Measurements from ENCODE around the gene MMP17.

The MMP17 gene

DNA sequence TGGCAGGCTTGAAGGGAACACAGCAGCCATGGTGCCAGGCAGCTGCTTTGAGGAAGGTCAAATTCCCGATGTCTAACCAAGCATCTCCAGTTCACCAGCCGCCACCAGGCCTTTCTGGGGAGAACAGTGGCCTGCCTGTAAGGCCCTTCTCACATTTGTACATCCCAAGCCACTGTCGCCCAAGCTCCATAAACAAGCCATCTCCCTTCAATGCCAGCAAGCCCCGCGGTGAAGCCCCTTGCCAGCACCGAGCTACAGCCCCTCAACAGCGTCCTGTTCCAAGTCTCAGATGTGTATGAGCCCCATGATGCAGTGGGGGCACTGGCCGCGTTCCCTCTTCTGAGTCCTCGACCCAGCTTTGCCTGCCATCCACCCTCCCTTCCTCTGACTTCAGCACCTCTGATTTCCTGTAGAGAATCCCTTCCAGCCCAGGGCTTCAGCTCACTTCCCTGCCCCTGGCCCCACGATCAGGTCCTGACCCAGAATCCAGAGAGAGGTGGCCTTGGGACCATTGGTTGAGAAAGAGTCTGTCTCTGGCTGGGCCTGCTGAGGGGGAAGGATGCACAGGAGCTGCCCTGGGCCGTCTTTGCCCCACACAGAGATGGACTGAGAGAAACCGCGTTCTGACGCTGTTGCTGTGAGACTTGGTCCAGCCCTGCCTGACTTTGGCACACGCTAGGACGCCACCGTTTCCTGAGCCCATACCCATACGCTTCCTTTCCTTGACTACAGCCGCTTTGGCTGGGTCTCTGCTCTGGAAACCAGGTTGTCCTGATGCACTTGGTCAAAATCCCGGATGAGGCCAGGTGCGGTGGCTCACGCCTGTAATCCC is 1.9 kb upstream of the MMP17 start:
- Histone ChIP-seq H3K9ac (ENCODE audit: low read length) (no peak overlapping the region), H3K4me2 (ENCODE audit: low read length) (no peak overlapping the region), H4K20me1 (ENCODE audit: insufficient read depth, low read length) (no peaks in the 10 kb centered on the region), H3K4me3 (ENCODE audit: low read depth, low read length, poor library complexity, severe bottlenecking) (no peak overlapping the region), H3K4me1 (ENCODE audit: insufficient read depth, low read length, severe bottlenecking) (no peaks in the 10 kb centered on the region), H2AFZ (ENCODE audit: low read length) (no peak overlapping the region), H3F3A (ENCODE audit: insufficient read depth, low read length) (no peaks in the 10 kb centered on the region), H3K79me2 (ENCODE audit: insufficient read depth, low read length) (no peaks in the 10 kb centered on the region), H3K9me2 (ENCODE audit: low read depth, low read length) (no peaks in the 10 kb centered on the region), H3K36me3 (ENCODE audit: insufficient read depth, low read length) (no peaks in the 10 kb centered on the region), H3K27me3 (ENCODE audit: insufficient read depth, low read length) (no peaks in the 10 kb centered on the region), H3K27ac (ENCODE audit: low read depth, low read length, poor library complexity, severe bottlenecking) (no peak overlapping the region), H3K9me3 (ENCODE audit: low read length) (no peaks in the 10 kb centered on the region)
- TF ChIP-seq CTCF (IDR thresholded peaks at IDR 0.05; ENCODE audit: low read length) (no peak), EZH2 (IDR thresholded peaks at IDR 0.05; ENCODE audit: borderline replicate concordance, low read length) (no peak)

GRCh38 chr12:131828671-131829355 is 620 bp downstream of the MMP17 start:
- no peaks in the 10 kb centered on the region for H3F3A ChIP-seq (ENCODE audit: insufficient read depth, low read length)
- no peaks in the 10 kb centered on the region for H3K36me3 ChIP-seq (ENCODE audit: insufficient read depth, low read length)
- H3K27me3 ChIP-seq (ENCODE audit: insufficient read depth, low read length) = no peaks in the 10 kb centered on the region
- no peak overlapping the region for H3K4me3 ChIP-seq (ENCODE audit: low read depth, low read length, poor library complexity, severe bottlenecking)
- H3K4me1 ChIP-seq (ENCODE audit: insufficient read depth, low read length, severe bottlenecking) = no peaks in the 10 kb centered on the region
- H3K27ac ChIP-seq (ENCODE audit: low read depth, low read length, poor library complexity, severe bottlenecking) = no peak overlapping the region
- no peak overlapping the region for H3K9ac ChIP-seq (ENCODE audit: low read length)
- no peaks in the 10 kb centered on the region for H3K79me2 ChIP-seq (ENCODE audit: insufficient read depth, low read length)
- H3K9me2 ChIP-seq (ENCODE audit: low read depth, low read length) = no peaks in the 10 kb centered on the region
- no peaks in the 10 kb centered on the region for H4K20me1 ChIP-seq (ENCODE audit: insufficient read depth, low read length)
- H3K4me2 ChIP-seq (ENCODE audit: low read length) = no peak overlapping the region
- H3K9me3 ChIP-seq (ENCODE audit: low read length) = no peaks in the 10 kb centered on the region
- no peak for TF ChIP-seq EZH2 (IDR thresholded peaks at IDR 0.05; ENCODE audit: borderline replicate concordance, low read length)
- no peak for TF ChIP-seq CTCF (IDR thresholded peaks at IDR 0.05; ENCODE audit: low read length)
- H2AFZ ChIP-seq (ENCODE audit: low read length) = no peak overlapping the region

- Histone ChIP-seq H2AFZ (ENCODE audit: low read length) (no peak overlapping the region), H3K4me3 (ENCODE audit: low read depth, low read length, poor library complexity, severe bottlenecking) (no peak overlapping the region), H3K4me1 (ENCODE audit: insufficient read depth, low read length, severe bottlenecking) (no peaks in the 10 kb centered on the region), H3K9me3 (ENCODE audit: low read length) (no peaks in the 10 kb centered on the region), H3K9me2 (ENCODE audit: low read depth, low read length) (no peaks in the 10 kb centered on the region), H3K9ac (ENCODE audit: low read length) (no peak overlapping the region), H4K20me1 (ENCODE audit: insufficient read depth, low read length) (no peaks in the 10 kb centered on the region), H3K27ac (ENCODE audit: low read depth, low read length, poor library complexity, severe bottlenecking) (no peak overlapping the region), H3F3A (ENCODE audit: insufficient read depth, low read length) (no peaks in the 10 kb centered on the region), H3K36me3 (ENCODE audit: insufficient read depth, low read length) (no peaks in the 10 kb centered on the region), H3K27me3 (ENCODE audit: insufficient read depth, low read length) (no peaks in the 10 kb centered on the region), H3K79me2 (ENCODE audit: insufficient read depth, low read length) (no peaks in the 10 kb centered on the region), H3K4me2 (ENCODE audit: low read length) (no peak overlapping the region)
- no peak for TF ChIP-seq EZH2 (IDR thresholded peaks at IDR 0.05; ENCODE audit: borderline replicate concordance, low read length)
- TF ChIP-seq CTCF (IDR thresholded peaks at IDR 0.05; ENCODE audit: low read length) = no peak
Observed at GRCh38 chr12:131829356-131829747, 1.2 kb downstream of the MMP17 start.

Data from OCI-LY1 (cell line).